CD4-positive, alpha-beta T cell treated with Interferon alpha-2 for 1 hour (primary cell): ENCODE results near the gene POLDIP2.

Experiments used
- DNase-seq, 2 donors: peaks; one replicate each; pipeline ENCODE4 v3.0.0-alpha.2; 2020 to 2022

Gene POLDIP2

DNA sequence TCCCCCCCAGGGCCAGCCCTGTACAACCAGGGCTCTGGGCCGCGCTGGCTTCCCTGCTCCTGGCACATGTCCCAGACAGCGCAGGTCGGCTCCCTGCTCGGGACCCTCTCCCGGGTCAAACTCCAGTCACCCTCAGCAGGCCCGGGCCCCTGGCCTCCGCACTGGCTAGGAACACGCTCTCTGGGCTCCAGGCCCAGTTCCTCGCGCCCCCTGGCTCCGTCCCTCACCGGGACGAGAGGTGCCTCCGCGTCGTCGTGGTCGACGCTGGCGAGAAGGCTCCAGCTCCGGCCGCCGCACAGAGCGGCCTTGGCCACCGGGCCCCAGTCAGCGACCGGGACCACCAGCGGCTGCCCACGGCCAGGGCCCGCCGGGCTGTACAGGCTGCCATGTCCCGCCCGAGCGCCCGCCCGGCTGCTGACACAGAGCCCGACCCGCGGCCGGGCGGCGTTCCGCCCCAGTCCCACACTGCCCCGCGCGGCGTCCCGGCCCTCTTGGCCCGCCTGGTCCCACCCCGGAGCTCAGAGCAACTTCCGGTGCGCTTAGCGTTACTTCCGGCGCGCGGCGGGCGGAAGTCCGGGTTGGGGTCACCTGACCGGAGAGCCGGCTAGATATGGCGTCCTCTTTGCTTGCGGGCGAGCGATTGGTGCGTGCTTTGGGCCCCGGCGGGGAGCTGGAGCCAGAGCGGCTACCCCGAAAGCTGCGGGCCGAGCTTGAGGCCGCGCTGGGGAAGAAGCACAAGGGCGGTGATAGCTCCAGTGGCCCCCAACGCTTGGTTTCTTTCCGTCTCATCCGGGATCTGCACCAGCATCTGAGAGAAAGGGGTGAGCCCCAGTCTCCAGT is at the start of gene POLDIP2:
Gene POLDIP2 (minus strand): TSS at position 467 of the 840 bp plus-strand sequence. CDS start 79 bp downstream, at position 388.
- DNase-seq: peak; percentile 95 to 97

DNA sequence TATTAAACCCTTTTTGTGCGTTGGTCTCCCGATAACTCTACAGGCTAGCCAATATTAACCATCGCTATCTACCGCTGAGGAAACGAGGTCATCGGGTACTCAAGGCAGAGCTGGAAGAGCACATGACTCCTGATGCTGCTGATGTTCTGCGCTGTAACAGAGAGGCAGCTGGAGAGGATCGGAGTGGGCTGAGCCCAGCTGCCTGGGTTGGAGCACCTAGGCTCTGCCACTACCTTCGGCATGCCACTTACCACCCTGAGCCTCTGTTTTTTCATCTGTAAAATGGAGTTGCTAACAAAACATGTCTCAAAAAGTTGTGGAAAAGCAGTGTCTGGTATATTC is 49.1 kb upstream of the POLDIP2 start:
- no peak for DNase-seq

- DNase-seq: peak; percentile 18 to 28
These were observed 48.5 kb upstream of the POLDIP2 start, which contains the start of gene SLC46A1 for GRCh38 chr17:28405632-28406472. SLC46A1 (minus strand) TSS chr17:28406212; CDS start chr17:28406114, 98 bp downstream.

- DNase-seq: no peak
These were observed 47.7 kb upstream of the POLDIP2 start for GRCh38 chr17:28404812-28405570.

DNA sequence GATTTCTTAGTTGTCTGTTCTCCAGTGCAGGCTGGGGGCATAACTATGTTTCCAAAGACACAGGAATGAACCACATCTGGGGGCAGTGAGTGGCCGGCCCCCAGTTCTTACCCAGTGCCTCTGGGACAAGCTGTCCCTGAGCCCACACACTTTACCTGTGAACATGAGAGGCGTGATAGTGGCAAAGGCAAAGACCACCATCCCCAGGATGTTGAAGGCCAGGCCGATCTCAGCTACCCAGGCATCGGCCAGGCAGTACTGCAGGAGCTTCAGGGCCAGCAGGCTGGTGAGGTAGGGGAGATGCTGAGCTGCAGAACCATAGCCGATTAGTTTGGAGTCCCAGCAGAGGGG is 47.1 kb upstream of the POLDIP2 start:
- DNase-seq: no peak

DNA sequence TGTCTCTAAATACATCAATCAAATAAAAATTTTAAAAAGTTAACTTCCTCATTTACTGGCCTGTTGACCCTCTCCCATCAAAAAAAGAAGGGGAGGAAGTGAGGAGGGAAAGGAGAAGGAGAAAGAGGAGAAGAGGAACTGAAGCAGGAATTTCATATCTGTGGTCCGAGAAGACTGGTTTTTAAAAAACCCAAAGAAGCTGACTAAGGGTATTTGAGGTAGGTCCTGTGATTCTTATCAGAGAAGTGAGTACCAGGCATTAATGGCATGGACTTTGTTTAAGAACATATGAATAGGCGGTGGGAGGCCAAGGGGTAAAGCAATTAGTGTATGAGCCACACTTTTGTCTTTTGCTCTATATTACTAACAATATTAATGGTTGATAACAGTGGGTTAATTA is 46.7 kb upstream of the POLDIP2 start:
- no peak for DNase-seq

- DNase-seq: no peak
These were observed 45.5 kb upstream of the POLDIP2 start for GRCh38 chr17:28402844-28403243.

DNA sequence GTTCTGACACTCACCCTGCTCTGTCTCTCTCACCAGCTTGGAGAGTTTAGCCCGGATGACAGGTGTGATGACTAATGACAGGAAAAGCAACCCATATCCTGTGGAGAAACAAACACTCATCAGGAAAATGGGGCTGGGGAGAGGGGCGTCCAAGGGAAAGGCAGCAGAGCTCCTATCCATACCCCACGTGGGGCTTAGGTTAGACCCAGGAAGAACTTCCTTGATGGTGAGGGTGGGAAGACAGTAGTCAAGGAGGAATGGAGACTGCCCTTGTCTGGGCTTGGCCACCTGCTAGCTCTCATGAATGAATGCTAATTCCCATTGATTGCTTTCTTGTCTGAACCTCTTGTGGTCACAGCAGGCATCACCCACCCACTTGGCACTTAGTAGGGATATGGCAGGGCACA is 44.9 kb upstream of the POLDIP2 start:
- no peak for DNase-seq

DNA sequence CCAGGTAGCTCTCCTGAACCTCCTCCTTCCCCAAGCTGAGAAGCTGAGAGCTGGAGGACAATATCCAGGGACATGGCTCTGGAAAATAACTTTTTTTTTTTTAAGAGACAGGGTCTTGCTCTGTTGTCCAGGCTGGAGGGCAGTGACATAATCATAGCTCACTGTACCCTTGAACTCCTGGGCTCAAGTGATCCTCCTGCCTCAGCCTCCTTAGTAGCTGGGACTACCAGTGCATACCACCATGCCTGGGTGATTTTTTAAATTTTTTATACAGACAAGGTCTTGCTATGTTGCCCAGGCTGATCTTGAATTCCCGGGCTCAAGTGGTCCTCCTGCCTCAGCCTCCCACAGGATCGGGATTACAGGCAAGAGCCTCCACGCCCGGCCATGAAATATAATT is 42.5 kb upstream of the POLDIP2 start:
- no peak for DNase-seq

DNA sequence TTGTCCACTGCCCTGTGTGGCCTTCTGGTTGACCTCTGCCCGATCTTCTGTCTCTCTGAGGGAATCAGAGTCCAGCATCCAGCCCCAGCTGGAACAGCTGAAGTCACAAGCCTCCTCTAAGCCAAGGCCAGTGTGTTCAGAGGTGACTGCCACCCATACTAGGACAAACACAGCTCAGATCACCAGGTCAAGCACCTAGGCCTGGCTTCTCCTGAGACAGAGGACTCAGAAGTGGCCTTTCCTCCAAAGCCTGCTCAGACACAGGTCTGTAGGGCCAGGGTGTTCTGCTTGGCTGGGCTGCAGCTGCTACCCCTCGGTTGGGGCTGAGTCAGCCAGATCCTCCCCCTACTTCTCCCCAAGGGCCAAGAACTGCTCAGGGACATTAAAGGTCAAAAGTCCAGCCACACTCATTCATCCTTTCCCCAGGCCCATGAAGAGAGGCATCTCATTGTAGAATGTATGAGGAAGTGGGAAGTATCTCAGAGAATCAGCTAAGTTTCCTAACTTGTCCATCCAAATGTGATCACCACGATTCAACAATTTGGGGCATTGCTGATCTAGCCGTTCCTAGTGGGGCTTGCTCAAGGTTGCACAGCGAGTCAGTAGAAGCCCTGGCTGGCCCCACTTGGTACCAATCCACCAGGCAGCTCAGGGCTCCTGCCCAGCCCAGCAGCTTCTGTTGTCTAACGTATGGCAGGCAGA is 41.1 kb upstream of the POLDIP2 start:
- no peak for DNase-seq

DNA sequence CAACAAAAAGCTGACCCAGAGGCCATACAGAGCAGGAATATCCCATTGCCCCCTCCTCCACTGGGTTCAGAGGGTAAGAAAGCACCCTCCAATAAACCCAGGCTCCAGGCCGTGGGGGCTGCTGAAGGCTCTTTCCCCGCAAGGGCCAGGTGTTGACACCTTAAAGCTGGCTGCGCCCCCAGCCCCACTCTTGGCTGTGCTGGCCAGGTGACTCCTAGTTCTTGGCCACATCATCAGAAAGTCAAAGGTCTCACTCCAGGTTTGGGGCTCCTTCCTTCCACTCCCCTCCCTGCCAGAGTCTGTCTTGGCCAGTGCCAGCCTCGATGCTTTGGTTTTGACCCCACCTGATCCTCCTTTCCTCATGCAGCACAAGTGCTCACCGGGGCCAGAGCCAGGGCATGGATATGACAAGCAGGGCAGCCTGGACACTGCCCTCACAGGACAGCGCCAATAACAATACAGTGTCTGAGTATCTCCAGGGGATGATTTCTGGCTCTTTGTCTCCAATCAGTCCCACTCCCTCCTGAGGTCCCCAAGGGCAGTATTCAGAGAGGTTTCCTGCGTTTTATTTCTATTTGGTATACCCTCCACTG is 40.5 kb upstream of the POLDIP2 start:
- no peak for DNase-seq

DNA sequence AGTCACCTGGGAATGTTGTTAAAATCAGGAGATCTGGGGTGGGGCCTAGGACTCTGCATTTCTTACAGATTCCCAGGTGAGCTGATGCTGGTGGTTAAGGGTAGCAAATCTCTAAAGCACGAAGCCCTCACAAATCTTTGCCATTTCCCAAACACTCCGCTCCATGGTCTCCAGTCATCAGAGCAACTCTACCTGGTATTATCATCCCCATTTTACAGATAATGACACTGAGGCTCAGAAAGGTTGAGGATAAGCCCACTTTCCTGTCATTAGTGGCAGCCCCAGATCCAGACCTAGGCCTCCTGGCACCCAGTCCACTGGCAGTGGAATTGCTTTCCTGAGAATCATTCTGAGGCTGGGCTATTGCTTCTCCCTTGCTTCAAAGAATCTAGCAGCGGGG is 39.9 kb upstream of the POLDIP2 start:
- DNase-seq: no peak

DNA sequence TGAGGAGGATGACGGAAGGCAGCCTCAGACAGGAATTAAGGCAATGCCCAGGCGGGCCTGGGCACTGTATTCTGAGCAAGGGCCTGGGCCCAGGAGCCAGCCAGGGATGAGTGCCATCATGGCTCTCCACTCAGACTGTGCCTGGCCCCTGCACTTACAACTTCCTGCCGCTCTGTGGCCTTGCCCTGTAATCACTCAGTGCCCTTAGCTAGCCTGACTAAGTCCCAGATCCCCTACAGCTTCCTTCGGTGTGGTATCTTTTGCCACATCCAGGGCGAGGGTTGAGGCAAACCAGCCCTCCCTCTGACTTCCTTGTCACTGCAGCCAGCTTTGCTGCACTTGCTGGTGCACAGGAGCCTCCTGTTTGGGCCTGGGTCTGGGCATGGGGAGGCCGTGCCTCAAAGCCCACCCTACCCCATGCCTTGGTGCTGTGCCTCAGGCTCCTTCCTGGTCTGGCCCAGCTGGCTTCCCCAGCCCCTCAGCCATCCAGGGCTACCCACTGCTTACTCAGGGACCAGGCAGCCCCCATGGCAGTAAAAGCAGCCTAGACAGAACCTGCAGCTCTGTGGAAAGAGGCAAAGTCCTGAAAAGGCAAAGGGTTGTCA is 39.4 kb upstream of the POLDIP2 start:
- no peak for DNase-seq

GRCh38 chr17:28395968-28396367 is 38.6 kb upstream of the POLDIP2 start:
- DNase-seq: no peak

- no peak for DNase-seq
These were observed 38.1 kb upstream of the POLDIP2 start for GRCh38 chr17:28395426-28395825.

DNA sequence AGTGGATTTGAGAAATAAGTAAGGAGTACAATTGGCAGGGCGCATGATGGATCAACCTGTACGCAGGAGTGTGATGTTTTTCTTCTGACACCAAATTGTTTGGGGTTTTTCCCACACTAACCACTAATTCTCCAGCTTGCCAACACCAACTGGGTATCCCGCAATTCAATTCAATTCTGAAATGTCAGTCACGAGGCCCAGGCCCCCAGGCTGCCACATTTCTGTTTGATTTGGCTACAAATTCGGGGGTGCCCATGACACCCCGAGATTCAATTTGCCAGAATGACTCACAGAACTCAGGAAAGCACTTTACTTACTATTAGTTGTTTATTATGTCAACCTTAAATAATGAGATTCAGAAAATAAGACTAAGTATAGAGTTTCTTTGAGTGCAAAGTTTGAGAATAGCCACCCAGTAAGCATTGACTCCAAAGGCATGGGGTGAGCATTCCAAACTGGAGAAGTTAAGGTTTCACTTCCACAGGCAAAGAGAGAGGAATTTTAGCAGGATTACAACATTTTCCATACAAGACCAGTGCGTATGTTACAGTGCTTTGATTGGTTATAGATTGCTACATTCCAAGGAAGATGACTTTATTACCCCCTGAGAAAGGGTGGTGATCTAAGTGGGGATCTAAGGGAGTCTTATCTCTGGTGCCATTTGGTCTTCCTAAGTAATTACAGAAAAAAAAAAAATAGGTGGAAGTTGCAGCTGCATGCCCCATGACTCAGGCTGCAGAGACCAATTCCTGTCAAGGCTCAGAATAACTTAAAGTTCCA is 37.2 kb upstream of the POLDIP2 start:
- DNase-seq: no peak

GRCh38 chr17:28392491-28392890 is 35.2 kb upstream of the POLDIP2 start:
- no peak for DNase-seq

GRCh38 chr17:28391401-28391800 is 34.1 kb upstream of the POLDIP2 start:
- no peak for DNase-seq

DNA sequence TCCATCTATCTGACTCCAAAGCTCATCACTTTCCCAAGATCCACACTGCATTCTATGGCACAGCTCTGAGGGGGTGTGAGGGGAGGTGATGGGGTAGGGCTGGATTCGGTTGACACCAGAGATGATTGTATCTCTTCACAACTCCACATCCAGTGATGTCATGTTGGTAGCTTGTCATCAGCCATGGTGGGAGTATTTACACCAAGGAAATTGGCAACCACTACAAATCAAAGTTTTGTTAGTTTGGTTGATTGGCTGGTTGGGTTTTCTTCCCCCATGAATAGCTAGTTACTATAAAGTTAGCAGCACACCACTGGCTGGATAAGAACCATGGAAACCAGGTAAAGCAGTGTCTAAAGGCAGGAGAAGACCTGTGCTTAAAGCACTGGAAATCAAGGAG is 33.7 kb upstream of the POLDIP2 start:
- DNase-seq: no peak

DNA sequence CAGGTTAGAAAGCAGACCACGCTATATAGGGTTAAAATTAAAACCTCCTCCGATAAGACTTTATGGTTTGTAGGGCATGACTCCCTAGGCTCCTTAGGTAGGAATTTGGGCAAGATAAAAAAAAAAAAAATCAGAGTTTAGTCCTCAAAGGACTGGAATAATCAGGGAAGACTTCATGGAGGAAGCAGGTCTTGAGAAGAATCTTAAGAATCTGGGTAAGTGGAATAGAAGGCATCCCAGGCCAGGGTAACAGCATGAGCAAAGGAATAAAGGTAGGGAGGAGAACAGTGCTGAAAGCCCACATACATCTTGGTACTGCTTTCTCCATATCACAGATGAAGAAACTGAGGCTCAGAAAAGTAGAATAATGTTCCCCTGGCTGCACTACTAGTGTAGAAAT is 33.2 kb upstream of the POLDIP2 start:
- DNase-seq: no peak

DNA sequence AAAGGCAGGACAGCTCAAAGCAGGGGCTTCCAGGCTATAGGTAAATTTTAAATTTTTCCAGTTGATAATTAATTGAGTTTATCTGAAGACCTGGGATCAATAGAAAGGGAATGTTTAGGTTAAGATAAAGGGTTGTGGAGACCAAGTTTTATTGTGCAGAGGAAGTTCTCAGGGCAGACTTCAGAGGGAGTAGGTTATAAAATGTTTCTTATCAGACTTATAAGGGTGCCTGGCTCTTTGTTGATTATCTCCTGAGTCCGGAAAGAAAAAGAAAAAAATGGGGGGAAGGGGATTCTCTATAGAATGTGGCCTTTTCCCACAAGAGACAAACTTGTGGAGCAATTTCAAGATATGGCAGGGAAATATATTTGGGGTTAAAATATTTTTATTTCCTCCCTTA is 32.8 kb upstream of the POLDIP2 start:
- DNase-seq: no peak
